NCI-H82 treated with DMSO at 0.1 percent for 48 hours (cell line): ENCODE data around the gene CFD.
"Not testable (repeated sequence)": the region's sequence is repeated elsewhere in the genome, so short reads cannot be mapped to it uniquely, and the experiment has no call there.

Source experiments
- DNase-seq: peaks from one replicate; lab custom pipeline; 2025; ENCODE audit not compliant: unreplicated experiment; lab: John Stamatoyannopoulos, UW

CFD gene

DNA sequence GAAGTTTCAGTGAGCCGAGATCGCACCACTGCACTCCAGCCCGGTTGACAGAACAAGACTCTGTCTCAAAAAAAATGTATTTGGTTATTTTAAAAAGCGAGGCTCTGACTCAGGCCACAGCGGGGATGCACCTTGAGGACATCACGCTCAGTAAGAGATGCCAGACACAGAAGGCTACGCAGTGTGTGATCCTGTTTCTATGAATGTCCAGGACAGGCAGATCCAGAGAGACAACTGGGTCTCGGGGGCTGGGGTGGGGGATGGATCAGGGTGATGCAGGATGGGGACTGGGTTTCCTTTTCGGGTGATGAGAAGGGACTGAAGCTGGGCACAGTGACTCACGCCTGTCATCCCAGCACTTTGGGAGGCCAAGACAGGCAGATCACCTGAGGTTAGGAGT, 28.1 kb downstream of the CFD start:
- DNase-seq: no peak

DNA sequence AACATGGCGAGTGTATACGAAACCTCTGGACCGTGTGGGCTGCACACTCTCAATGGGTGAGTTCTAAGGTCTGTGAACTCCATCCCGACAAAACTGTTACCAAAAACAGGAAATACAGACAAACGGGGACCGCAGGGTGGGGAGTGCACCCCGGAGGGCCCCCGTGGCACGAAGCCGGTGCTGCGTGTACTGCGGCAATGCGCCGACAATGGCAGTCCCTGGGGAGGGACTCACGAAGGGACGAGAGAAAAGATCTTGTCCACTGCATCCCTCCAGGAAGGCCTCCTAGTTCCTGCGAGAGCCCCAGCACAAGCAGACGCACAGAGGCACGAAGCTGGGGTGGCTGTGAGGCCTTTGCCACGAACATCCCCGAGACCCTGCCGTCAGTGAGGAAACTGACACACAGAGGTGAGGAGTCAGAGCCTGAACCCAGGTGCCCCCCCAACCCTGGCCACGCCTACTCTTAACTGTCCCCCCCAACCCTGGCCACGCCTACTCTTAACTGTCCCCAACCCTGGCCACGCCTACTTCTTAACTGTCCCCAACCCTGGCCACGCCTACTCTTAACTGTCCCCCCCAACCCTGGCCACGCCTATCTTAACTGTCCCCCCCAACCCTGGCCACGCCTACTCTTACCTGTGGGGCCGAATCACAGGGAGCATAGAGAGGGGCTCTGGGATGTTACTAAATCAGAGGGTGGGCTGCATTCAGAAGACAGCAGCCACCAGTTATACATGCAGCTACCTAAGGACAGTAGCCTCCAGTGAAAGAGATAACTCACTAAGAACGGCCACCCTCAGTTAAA, 29.3 kb downstream of the CFD start:
- no peak for DNase-seq

DNA sequence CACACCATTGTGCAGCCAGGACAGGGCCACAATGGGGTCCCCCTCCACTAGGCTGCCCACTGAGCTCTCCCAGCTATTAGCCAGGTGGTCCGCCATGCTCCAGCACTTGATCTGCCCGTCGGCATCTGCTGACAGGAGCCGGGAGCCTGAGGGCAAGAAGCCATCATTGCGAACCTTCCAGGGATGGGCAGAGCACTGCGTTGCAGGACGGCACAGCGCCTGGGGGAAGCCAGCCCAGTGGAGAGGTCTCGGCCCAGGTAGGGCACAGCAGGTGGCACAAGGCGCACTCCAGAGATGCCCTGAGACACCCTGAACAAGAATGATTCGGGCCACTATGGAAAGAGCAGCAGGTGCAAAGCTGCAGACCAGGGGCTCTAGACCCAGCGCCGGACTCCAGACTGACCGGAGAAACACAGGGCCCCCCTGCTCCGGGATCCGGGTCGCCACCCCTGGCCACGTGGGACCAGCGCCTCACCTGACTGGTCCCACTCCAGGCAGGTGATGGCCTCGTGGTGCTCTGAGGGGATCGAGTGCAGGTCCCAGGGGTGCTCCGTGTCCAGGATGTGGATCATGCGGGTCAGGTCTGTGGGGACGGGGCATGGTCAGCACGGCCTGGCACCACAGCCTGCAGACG, 30.3 kb downstream of the CFD start:
- no peak for DNase-seq

DNA sequence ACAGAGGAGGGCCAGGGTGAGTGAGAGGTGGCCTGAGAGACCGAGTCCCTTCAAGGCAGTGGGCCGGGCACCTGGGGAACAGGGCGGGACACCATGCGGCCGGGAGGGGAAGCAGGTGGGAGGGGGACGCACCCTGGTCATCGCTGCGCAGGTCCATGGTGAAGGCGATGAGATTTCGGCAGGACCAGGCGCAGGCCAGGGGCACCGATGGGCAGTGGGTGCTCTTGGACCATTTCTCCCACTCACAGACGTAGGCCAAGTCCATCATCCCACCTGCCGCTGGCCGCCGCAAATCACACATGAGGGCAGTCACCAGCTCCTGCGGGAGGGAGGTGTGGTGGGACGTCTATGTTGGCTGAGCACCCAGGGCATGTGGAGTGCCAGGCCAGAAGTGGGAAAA, 31.4 kb downstream of the CFD start:
- DNase-seq: no peak

DNA sequence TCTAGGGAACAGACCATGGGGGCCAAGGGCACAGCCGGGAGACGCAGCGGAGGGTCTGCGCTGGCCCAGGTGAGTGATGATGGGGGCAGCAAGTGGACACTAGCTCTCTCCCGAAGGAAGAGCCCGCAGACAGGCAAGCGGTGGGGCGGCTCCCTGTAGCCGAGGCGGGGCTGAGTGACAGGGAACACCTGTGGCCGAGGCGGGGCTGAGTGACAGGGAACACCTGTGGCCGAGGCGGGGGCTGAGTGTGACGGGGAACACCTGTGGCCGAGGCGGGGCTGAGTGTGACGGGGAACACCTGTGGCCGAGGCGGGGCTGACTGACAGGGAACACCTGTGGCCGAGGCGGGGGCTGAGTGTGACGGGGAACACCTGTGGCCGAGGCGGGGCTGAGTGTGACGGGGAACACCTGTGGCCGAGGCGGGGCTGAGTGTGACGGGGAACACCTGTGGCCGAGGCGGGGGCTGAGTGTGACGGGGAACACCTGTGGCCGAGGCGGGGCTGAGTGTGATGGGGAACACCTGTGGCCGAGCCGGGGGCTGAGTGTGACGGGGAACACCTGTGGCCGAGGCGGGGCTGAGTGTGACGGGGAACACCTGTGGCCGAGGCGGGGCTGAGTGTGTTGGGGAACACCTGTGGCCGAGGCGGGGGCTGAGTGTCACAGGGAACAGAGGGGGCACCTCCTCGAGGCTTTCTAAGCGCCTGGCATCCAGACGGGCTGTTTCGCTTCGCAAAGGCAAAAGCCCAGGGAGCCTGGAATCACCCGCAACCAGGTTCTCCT, 32.1 kb downstream of the CFD start:
- not testable (repeated sequence) for DNase-seq

DNA sequence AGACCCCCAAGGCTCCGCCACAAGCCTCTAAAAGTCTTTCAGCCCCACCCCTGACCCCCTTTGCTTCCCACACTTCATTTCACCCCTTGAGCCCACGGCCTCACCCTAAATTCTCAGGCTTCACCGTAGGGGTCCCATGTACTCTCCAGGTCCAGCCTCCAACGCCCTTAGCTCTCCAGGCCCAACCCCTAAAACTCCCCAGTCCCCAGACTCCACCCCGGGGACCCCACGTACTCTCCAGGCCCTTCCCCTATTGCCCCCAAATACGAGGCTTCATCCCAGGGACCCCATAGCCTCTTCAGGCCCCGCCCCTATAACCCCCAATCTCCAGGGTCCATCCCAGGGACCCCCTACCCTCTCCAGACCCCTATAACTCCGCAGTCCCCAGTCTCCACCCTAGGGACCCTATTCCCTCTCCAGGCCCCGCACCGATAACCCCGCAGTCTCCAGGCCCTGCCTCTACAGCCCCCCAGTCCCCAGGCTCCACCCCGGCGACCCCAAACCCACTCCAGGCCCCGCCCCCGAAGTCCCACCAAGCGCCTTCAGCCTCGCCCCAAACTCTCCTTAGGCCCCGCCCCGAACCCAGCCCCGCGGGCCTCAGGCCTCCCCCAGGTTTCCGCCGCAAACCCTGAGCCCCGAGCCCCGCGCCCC, 32.9 kb downstream of the CFD start:
- DNase-seq: no peak

DNA sequence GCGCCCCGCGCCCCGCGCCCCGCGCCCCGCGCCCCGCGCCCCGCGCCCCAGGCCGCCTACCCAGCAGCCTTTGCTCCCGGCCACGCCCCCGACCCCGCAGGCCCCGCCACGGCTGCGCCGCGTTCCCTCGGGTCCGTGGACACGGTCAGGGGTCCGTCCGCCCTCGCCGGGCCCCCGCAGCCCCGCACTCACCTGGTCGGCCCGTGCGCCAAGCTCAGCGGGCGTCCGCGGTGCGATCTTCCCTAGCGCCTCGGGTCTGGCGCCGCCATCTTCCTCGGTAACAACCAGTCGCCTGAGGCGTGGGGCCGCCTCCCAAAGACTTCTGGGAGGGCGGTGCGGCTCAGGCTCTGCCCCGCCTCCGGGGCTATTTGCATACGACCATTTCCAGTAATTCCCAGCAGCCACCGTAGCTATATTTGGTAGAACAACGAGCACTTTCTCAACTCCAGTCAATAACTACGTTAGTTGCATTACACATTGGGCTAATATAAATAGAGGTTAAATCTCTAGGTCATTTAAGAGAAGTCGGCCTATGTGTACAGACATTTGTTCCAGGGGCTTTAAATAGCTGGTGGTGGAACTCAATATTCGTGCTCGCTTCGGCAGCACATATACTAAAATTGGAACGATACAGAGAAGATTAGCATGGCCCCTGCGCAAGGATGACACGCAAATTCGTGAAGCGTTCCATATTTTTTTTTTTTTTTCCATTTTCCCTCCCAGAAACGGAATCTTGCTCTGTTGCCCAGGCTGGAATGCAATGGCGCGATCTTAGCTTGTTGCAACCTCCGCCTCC, 33.6 kb downstream of the CFD start, which contains the start of the genes MED16 and RNU6-9:
MED16 (minus strand) TSS at position 294 of the 796 bp plus-strand sequence. CDS start 2,056 bp downstream, outside the sequence.
RNU6-9 (plus strand) TSS at position 591 of the 796 bp plus-strand sequence.
- DNase-seq: peak; percentile 65

DNA sequence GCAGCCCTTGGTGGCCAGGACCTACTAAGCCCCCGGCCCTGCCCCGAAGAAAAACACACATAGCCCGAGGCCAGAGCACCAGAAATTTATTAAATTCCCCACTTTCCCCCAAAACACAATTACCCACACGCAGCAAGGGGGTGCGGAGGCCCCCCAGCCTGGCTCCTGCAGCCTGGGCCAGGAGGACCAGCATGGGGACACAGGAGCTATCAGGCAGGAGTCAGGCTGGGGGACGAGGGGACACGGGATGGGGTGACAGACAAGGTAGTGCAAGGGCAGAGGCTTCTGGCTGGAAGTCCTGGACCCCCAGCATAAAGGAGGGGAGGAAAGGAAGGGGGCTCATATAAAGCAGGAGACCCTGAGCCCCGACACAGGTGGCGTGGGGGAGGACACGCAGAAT, 37.0 kb downstream of the CFD start:
- no peak for DNase-seq

DNA sequence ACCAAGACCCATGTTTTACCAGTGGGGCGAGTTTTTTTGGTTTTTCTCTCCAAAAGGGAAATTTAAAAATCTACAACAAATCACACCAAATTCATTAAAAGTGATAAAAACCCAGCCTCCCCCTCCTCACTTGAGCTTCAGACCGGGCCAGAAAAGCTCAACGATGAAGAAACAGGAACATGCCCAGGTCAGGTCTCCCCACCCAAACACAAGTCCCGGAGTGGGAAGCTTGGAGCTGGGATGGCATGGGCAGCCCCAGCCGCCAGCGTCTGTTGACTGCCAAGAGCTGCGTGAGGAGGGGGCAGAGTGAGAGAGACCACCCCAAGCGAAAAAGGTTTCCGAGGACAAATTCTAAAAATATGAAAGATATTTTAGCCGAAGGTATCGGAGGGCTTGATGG, 37.5 kb downstream of the CFD start:
- DNase-seq: no peak

DNA sequence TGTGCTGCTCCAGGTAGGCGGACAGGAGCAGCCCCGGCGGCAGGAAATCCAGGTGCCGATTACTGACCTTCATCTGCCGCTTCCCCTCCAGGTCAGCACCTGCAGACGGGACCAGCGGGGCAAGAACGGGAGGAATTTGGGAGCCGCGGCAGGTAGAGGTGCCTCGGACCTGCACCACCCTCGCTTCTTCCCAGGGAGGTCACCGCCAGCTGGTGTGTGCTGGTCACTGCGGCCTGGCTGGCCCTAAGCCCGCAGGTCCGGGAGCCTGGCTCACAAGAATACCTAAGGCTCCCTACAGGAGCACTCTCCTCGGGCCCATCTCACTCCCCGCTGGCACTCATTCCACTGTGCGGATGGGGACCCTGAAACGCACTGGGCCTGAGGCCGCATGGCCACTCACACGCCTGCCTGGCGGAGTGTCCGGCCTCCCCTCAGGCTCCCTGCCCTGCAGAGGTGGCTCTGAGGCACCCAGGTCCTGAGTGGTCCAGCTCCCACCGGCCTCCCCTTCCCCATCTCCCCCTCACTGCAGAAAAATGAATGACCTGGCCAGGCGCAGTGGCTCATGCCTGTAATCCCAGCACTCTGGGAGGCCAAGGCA, 38.1 kb downstream of the CFD start:
- DNase-seq: no peak

DNA sequence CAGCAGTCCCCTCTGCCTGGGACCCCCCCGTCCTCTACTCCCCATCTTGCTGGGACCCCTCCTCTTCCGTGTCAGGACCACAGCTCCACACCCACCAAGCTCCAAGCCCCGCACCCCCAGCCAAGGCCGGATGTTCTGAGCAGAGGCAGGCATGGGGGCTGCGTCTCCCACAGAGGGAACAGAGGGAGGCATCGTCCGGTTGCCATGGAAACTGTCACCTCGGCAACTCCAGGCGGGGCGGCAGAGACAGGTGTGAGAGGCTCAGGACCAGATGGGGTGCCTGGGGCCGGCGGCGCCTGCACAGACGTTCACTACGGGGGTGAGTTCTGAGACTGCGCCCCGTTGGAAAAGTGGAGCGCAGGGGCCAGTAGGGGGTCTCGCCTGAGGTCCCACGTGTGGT, 39.2 kb downstream of the CFD start:
- DNase-seq: no peak

DNA sequence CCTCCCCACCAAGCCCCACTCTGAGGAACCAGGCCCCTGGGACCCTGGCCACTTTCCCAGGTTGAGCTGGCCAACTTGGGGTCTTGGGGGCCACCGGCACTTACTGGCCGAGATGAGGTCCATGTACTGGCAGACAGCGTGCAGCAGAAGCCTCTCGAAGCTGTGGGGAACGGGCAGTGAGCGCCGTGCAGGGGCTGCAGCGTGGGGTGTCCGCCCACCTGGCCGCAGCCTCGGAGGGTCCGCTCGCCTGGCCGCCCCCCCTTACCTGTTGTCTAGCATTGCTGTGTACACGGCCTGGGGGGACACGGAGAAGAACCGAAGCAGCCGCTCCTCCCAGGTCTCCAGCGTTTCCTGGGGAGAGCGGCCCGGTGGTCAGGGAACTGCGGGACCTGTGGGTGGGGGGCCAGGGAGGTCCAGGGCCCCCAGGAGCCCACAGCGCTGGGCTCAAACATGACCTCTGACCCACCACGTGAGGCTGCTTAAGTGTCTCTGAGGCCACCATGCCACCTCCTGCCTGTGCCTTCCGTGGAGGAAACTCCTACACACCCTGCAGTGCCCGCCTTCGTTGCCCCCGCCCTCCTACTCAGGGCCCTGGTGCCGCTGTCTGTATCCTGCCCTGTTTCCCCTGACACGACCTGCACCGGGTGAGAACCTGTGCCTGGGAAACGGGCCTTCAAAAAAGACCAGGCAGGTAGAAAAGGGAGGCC, 40.0 kb downstream of the CFD start:
- no peak for DNase-seq

DNA sequence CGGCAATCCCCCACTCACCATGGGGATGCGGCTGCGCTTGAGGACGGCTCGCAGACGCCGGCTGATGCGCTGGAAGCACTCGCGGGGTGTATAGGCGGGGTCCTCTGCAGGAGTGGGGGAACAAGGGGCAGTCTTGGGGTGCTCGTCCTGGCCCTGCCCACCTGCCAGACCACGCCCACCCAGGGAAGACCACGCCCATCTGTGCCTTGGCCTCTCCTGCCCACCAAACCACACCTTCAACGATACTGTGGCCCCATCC, 40.5 kb downstream of the CFD start:
- no peak for DNase-seq

DNA sequence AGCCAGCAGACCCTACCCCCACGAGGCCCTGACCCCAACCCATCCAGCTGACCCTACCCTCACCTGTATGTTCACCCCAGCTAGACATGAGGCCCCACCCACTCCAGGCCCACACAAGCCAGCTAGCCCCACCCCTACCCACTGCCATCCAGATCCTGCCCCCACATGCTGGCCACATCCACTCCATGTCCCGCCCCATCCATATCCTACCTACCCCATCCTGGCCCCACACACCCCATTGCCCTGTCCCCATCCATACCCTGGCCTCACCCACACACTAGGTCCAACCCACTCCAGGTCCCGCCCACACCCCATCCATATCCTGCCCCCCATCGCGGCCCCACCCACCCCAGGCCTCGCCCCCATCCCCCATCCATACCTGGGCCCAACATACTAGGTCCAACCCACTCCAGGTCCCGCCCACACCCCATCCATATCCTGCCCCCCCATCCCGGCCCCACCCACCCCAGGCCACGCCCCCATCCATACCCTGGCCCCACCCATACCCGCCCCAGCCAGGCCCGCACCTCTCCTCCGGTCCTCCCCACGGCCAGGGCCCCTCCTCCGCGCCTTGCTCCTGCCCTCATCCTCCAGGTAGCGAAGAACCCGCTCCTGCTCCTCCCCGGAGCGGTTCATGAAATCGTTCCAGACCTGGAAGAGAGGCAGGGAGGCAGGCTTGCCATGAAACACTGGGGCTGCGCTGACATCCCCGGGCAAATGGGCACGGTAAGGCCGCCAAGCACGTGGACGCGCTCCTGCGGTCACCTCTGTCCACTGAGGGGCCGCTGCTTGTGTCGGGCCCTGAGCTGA, 41.0 kb downstream of the CFD start:
- DNase-seq: no peak

DNA sequence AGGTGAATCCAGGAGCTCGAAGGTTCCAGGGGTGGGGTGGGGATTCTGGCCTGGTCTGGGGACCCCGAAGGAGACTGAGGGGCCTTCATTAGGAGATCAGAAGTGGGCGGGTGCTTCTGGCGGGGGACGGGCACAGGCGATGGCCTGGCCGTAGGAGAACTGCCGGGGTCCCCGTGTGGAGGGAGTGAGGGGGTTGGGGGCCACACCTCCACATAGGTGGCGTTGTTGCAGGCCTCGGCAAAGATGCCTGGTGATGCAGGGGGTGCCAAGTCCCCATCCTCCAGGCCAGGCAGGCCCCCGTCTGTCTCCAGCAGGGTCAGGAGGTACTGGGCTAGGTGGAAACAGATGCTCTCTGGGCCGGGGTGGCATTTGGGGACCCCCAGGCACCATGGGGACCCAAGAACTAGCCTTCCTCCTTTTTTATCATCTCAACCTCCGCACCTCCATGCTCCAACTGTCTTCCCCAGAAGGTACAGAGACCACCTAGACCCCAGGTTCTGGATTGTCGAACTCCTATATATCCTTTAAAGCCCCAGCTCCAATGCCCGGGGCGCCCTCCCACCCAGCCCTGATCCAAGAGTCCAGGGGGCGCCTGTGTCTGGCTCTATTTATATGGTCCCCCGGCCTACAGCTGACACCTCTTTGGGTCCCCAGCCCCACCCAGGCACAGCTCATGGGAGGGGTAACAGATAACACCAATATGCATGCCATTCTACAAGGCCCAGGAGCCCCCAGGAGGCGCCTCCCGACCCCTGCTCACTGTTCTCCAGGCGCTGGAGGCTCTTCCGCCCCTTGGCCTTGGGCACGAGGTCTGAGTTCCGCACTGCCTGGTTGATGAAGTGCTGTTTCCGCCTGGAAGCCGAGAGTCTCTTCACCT, 42.0 kb downstream of the CFD start:
- DNase-seq: no peak

DNA sequence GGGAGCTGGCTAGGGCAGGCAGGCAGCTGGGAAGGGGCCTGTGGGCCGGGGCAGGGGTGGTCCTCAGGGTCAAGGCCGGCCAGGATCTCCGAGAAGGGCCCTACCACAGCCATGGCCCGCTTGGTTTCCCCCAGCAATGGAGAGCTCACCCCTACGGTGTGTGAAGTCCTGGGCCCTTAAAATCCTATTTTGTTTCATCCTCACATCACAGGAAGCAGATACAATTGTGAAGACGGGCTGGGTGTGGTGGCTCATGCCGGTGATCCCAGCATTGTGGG, 42.6 kb downstream of the CFD start:
- DNase-seq: no peak

DNA sequence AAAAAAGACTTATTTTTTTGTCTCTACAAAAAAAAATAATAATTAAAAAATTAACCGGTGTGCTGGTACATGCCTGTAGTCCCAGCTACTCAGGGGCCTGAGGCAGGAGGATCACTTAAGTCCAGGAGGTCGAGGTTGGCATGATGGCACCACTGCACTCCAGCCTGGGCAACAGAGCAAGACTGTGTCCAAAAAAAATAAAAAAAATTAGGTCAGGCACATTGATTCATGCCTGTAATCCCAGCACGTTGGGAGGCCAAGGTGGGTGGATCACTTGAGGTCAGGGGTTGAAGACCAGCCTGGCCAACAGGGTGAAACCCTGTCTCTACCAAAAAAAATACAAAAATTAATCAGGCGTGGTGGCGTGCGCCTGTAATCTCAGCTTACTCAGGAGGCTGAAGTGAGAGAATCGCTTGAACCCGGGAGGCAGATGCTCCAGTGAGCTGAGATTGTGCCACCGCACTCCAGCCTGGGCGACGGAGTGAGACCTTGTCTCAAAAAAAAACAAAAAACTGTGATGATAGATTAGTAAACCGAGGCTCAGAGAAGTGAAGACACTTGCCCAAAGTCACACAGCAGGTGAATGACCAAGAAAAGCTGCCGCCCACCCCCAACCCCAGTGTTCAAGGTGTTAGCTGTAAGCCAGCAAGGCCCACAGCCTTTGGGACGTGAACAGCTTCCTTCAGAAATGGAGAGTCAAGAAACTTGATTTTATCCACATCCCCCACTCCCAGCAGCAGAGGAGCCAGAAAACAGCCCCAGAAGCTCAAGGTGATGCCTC, 43.2 kb downstream of the CFD start:
- no peak for DNase-seq
